Right cardiac atrium (tissue), 5 donors: ENCODE results near the gene TSPAN31. TPM values are rescaled to one million over a fixed set of nuclear protein-coding genes. Genes with fewer than 3 reads are reported as not detected.

ENCODE experiments used
- ATAC-seq, 2 donors: fragments of 200-7000 bp; cut with Tn5 transposase; one replicate each; pipeline versions ENCODE4 v1.8.0 to v1.9.1; 2020; ENCODE audit warnings: moderate library complexity in 2 of 2, mild to moderate bottlenecking in 1 of 2
- DNase-seq, 3 donors: peaks; one replicate each; pipeline ENCODE4 v3.0.0-alpha.2; 2020
- H3K27ac ChIP-seq: one replicate; pipeline ENCODE4 v1.5.1; 2013; ENCODE audit warnings: mild to moderate bottlenecking, low read length, control low read depth, moderate library complexity
- H3K27me3 ChIP-seq: one replicate; pipeline ENCODE4 v1.6.1; 2013; ENCODE audit not compliant: control insufficient read depth, insufficient read depth
- H3K4me1 ChIP-seq: one replicate; pipeline ENCODE4 v1.6.1; 2013; ENCODE audit warnings: low read length; ENCODE audit not compliant: control insufficient read depth, insufficient read depth
- H3K4me3 ChIP-seq: one replicate; pipeline ENCODE4 v1.5.1; 2013; ENCODE audit warnings: low read length, control low read depth
- H3K9me3 ChIP-seq: one replicate; pipeline ENCODE4 v1.6.1; 2013; ENCODE audit warnings: low read length; ENCODE audit not compliant: control insufficient read depth
- WGBS: extraction: QIAGEN DNeasy Blood & Tissue Kit; methylation state at CpG from one replicate; pipeline ENCODE4 v1.1.7; 2013; 5-methylcytosine and 5-hydroxymethylcytosine counted together
- intact Hi-C, 4 donors: fragments of 100-400 bp; cut with DNase I; formaldehyde crosslinking; loops; one replicate each; pipeline versions ENCODE4 v1.11.0 to v1.14.0; 2022 to 2023
- polyA plus RNA-seq: library from polyadenylated mRNA; stranded (reverse); fragments of 200-250 nt; gene quantifications from one replicate; pipeline ENCODE4 v1.2.3, GENCODE V29; 2013
- total RNA-seq, 4 donors: library from RNA; stranded (reverse); fragmentation: NEBNext Ultra II Directional; extraction: Animal tissue kit (Norgen Biotek cat#: 25700); gene quantifications; one replicate each; pipeline ENCODE4 v1.2.1, GENCODE V29; 2021
- donor health status: healthy with polysubstance abuse.
- donor health status: DM: no; HTN: yes; CAD: no.
- donor health status: DM: no; HTN: no; CAD: no.
- donor health status: DM: no; HTN: yes; CAD: no; lungs with severe emphysema.
- donor health status: DM: yes; HTN: yes; CAD: no.

Gene TSPAN31
- total and polyA plus RNA-seq, 5 donors: 31.5 to 43.9 (median 35.2) TPM

DNA sequence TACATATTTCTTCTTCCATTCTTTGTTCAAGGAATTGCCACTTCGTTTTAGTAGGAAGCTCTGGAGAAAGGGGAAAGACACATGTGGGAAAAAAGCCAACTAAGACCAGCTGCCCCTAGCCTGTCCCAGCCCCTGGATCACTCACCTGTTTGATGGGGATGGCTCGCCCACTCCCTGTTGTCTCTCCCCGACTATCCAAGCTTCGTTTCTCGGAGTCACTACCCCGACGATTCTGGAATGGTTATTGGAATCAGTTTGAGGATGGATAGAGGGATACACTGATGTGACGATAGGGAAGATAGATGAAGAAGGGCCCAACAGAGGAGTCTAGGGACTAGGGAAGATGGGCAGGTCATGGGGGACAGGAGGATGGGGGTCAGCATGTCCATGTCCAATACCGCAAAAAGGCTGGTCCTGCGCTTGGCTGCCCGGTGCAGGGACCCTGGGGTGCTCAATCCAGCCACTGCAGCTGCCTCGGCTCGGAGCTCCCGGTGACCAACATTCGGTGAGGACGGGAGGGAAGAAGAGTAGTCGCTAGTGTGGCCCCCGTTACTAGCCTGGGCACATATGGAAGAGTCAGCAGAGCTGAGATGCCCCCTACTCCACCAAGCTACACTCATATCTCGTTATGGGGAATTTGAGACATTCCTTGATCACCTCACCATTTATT is 13.3 kb upstream of the TSPAN31 start:
- Histone ChIP-seq H3K4me3 (no peak overlapping the region), H3K4me1 (peaks cover 9% of the 10 kb centered on the region), H3K27me3 (no peaks in the 10 kb centered on the region), H3K27ac (no peak overlapping the region), H3K9me3 (no peaks in the 10 kb centered on the region)
- 78% methylated on average over 19 of the region's 19 CpGs for WGBS
- intact Hi-C loops: no loop called here
- DNase-seq (no peak), ATAC-seq (no peak)

DNA sequence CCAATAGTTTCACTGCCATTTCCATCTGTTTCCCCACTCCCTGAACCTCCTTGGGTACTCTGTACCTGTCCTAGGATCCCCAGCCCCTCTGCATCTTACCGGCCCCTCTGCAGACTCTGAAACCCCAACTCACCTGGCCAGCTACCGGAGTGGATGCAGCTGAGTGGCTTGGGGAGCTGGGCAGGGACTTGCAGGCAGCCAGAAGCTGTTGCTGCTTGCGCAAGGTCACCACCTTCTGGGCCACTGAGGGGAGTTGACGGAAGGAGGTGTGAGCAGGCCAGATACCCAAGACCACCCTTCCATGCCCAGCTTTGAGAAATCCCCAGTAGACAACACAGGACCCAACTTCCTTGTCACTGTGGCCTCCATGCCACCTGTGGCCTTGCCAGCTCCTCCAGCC is 12.6 kb upstream of the TSPAN31 start:
- ATAC-seq (no peak), DNase-seq (no peak)
- H3K9me3 ChIP-seq: no peaks in the 10 kb centered on the region
- WGBS: 64% methylated on average over 4 of the region's 4 CpGs
- peaks cover 7% of the 10 kb centered on the region for H3K4me1 ChIP-seq
- intact Hi-C loops: no loop called here
- H3K27ac ChIP-seq: no peak overlapping the region
- H3K27me3 ChIP-seq: no peaks in the 10 kb centered on the region
- H3K4me3 ChIP-seq: no peak overlapping the region

DNA sequence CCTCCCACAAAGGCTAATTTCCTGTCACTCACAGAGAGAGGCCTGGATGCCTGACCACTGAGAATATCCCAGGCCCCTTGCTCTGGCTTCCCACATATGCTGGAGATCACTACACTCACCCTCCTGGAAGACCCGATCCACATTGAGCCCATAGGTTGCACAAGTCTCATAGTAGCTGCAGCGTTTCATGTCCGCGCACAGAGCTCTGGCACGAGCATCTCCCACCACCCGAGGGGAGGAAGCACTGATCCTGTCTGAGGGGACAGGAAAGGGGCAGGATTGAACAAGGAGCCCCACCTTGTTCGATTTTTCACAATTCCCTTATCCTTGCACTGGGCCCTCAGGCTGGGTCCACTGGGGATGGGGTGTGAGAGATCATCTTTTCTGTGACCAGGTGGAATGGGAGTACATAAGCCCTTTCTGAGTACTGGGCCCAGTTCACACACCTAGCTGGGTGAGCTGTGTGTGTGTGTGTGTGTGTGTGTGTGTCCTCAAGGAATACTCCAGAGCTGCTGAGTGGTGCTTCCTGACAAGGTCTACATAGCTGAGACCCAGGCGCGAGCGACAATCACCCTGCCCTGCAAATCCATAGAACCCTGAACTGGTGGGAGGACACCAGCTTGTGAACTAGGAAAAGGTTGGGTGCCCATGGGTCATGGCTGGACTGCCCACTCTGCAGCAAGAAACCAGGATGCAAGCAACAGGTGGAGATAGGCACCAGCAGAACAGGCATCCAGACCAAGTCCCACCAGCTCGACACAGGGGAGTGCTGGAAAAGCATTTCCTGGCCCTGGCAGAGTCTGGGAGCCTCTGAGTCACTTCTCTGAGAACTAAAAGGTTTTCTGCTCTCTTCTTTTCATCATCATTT is 11.9 kb upstream of the TSPAN31 start:
- WGBS: 78% methylated on average over 11 of the region's 11 CpGs
- H3K4me3 ChIP-seq: no peak overlapping the region
- H3K27me3 ChIP-seq: no peaks in the 10 kb centered on the region
- peaks cover 11% of the 10 kb centered on the region for H3K4me1 ChIP-seq
- DNase-seq (no peak), ATAC-seq (no peak)
- no peak overlapping the region for H3K27ac ChIP-seq
- intact Hi-C loops: no loop called here
- H3K9me3 ChIP-seq: no peaks in the 10 kb centered on the region

DNA sequence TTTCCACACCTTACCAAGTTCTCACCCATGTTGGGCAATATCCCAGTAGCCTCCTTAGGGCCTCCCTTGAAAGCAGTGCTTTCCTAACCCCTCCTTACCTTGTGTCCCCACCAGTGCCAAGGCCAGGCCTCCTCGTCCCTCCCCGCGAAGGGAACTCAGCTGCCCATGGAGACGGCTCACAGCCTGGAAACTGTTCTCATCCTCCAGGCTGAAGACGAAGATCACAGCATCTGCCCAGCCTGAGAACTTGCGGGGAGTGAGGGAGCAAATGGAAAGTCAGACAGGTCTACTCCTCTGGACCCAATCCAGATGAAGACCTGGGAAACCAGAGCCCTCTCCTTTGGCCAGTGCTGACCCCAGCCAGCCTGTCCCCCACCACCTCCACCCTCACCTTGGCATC is 10.9 kb upstream of the TSPAN31 start:
- H3K27me3 ChIP-seq: no peaks in the 10 kb centered on the region
- WGBS: 78% methylated on average over 6 of the region's 6 CpGs
- H3K9me3 ChIP-seq: no peaks in the 10 kb centered on the region
- peaks cover 11% of the 10 kb centered on the region for H3K4me1 ChIP-seq
- no peak overlapping the region for H3K27ac ChIP-seq
- H3K4me3 ChIP-seq: no peak overlapping the region
- intact Hi-C loops: no loop called here
- ATAC-seq (no peak), DNase-seq (no peak)

DNA sequence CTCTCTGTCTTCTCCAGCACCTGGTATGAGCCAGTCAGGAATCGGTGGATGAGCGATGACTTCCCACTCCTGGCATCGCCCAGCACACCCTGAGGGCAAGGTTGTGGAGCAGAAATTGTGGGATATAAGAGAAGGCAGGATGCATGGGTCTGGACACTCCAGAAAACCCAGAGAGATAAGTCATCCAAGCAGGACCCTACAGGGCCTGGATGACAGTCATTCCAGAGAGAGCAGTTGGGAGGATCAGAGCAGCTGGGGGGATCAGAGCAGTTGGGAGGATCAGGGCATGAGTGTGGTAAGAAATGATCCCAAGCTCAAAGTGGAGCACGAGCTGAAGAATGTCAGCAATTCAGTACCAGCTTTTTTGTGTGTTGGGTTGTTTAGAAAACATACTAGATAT is 10.2 kb upstream of the TSPAN31 start:
- Histone ChIP-seq H3K27me3 (no peaks in the 10 kb centered on the region), H3K4me3 (no peak overlapping the region), H3K27ac (no peak overlapping the region), H3K4me1 (peaks cover 11% of the 10 kb centered on the region), H3K9me3 (no peaks in the 10 kb centered on the region)
- DNase-seq (no peak), ATAC-seq (no peak)
- WGBS: 82% methylated on average over 4 of the region's 4 CpGs
- intact Hi-C loops: no loop called here

DNA sequence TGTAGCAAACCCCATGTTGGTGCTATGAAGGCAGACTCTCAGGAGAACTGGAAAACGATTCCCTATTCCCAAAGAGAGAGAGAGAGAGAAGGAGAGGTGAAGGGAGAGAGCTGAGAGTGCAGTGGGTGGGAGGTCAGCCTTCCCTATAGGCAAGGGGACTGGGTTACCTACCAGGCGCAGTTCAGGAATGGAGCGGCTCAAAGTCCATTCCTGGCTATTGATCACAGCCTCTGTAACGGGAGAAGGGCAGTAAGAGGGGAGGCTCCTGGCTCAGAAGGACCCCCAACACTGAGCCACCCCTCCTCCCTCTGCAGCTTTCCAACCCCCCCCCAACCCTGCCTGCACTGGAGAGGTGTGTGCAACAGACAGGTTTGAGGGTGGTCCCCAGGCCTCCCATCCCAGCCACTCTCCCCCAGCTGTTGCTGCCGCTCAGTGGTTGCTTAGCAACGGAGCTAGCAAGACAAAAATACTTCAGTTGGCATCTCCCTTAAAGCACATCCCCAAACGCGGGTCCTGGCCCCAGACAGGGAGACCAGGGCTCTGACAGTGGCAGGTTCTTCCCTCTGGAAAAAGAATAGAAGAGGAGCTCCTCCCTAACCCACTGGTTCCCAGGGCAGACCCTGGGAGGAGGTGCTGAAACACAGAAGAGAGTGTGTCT is 9.5 kb upstream of the TSPAN31 start:
- 23% methylated on average over 8 of the region's 8 CpGs for WGBS
- intact Hi-C loops: no loop called here
- DNase-seq: no peak
- no peaks in the 10 kb centered on the region for H3K27me3 ChIP-seq
- peak overlapping the region; percentile 13 for H3K4me3 ChIP-seq
- peaks cover 11% of the 10 kb centered on the region for H3K4me1 ChIP-seq
- H3K27ac ChIP-seq: no peak overlapping the region
- no peaks in the 10 kb centered on the region for H3K9me3 ChIP-seq
- ATAC-seq: no peak

DNA sequence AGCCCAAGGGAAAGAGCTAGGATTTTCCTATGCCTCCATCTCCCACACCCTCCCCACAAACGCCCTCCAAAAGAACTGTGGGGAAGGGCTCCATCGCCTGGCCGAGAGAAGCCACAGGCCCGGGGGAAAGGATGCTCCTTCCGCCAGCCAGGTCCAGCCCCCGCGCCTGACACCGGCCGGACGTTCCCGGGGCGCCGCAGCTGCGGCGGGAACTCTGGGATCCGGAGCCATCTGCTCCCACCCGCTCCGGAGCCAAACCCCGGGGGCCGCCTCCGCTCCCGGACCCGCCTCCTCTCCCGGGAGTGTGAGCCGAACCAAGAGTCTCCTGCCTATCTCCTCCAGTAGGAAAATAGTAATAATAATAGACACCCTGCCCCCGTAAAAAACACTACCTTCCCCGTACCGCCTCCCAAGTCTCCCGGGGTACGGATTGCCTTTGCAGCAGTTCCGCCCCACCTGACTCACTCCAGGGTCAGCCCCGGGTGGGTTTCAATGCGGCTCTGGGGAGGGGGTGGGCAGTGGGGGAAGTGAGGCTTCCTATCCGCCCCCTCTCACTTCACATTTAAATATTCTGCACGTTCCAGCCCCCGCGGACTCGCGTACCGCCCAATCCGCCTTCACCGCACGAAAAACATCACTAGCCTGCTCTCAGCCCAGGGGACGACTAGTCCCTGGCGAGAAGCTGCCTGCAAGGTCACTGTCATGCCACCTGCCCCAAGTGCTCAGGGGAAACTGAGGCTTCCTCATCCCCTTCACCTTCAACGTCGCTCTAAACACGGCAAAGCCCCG is 8.7 kb upstream of the TSPAN31 start:
- Histone ChIP-seq H3K4me3 (peak overlapping the region; percentile 13), H3K27ac (no peak overlapping the region), H3K4me1 (peaks cover 11% of the 10 kb centered on the region), H3K27me3 (no peaks in the 10 kb centered on the region), H3K9me3 (no peaks in the 10 kb centered on the region)
- intact Hi-C loops: no loop called here
- peak in 1 of 3 donors; percentile 71 for DNase-seq
- ATAC-seq: peak in 1 of 2 donors; percentile 21
- WGBS: 16% methylated on average over 49 of the region's 49 CpGs

DNA sequence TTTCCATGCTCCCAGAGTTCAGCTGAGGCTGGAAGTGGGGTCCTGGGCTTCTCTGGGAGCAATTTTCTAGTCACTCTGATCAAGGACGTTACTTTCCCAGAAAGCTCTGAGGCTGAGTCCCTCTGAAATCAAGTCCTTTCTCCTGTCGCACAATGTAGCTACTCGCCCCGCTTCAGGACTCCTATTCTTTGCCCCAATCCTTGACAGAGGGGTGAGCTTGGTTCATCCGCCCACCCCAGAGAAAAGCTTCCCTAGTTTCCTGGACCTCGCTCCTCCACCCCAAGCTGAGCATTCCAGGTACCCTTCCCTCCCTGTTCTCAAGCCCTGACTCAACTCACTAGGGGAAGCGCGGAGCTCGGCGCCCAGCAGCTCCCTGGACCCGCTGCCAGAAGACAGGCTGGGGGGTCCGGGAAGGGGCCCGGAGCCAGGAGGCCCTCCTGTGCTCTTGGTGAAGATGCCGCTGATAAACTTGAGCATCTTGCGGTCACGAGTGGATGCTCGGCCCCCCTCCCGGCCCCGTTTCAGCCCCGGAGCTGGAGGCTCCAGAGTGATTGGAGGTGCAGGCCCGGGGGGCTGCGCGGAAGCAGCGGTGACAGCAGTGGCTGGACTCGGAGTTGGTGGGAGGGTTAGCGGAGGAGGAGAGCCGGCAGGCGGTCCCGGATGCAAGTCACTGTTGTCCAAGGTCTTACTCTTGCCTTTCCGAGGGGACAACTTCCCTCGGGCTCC is 7.9 kb upstream of the TSPAN31 start:
- no peak overlapping the region for H3K27ac ChIP-seq
- intact Hi-C loops: no loop called here

DNA sequence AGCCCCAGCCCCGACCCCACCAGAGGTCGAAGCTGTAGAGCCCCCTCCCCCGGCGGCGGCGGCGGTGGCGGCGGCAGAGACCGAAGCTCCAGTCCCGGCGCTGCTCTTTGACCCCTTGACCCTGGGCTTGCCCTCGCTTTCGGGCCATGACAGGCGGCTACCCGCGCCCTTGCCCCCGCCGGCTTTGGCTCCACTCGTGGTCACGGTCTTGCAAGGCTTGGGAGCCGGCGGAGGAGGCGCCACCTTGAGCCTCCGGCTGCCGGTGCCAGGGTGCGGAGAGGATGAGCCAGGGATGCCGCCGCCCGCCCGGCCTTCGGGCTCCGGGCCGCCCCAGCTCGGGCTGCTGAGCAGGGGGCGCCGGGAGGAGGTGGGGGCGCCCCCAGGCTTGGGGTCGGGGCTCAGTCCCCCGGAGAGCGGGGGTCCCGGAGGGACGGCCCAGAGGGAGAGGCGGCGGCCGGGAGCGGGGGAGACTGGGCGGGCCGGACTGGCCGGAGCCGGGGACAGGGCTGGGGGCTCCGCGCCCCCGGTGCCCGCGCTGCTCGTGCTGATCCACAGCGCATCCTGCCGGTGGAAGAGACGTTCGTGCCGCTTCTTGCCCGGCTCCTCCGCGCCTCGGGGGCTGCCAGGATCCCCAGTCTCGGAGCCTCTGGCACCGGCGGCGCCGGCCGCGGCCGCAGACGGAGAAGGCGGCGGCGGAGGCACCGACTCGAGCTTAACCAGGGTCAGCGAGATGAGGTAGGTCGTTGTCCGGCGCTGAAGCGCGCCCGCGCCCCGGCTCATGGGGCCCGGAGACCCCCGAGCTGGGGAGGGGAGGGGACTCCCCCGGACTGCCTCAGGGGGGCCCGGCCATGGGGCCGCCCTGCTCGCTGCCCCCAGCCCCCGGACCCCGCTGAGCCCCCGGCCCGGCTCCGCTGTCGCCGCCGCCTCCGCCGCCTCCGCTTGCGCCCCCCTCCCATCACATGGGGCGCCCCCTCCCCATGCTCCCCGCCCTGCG is 7.1 kb upstream of the TSPAN31 start:
- Histone ChIP-seq H3K27me3 (no peaks in the 10 kb centered on the region), H3K4me3 (peak overlapping the region; percentile 40), H3K27ac (no peak overlapping the region), H3K9me3 (no peaks in the 10 kb centered on the region), H3K4me1 (peaks cover 11% of the 10 kb centered on the region)
- peak in 1 of 2 donors; percentile 7 for ATAC-seq
- intact Hi-C loops: no loop called here
- DNase-seq: peak in 2 of 3 donors; percentile 60 to 71
- 14% methylated on average over 110 of the region's 110 CpGs for WGBS

More for the DNA sequence above, 7.9 kb upstream of the TSPAN31 start:
- no peaks in the 10 kb centered on the region for H3K27me3 ChIP-seq
- 15% methylated on average over 31 of the region's 31 CpGs for WGBS
- ATAC-seq (no peak), DNase-seq (no peak)
- H3K4me3 ChIP-seq: peak overlapping the region; percentile 40
- no peaks in the 10 kb centered on the region for H3K9me3 ChIP-seq
- H3K4me1 ChIP-seq: peaks cover 11% of the 10 kb centered on the region
